SK-N-SH (cell line): ENCODE results near the gene KIF20B. TPM values are rescaled to one million over a fixed set of nuclear protein-coding genes. Genes with fewer than 3 reads are reported as not detected.

ENCODE experiments used
- CTCF ChIA-PET: fragments of 300-600, 350-600 bp; formaldehyde crosslinking; extraction: SDS; loops from one replicate; lab custom pipeline; 2021; lab: Yijun Ruan, JAX
- POLR2A ChIA-PET: fragments of 350-600 bp; sonication (Branson Sonifier 250); formaldehyde crosslinking; extraction: SDS; loops from one replicate; lab custom pipeline; 2020; ENCODE audit warnings: antibody characterized with exemption, inconsistent platforms; lab: Yijun Ruan, JAX
- DNase-seq: peaks from one replicate; pipeline ENCODE4 v3.0.0; 2012
- H2AFZ ChIP-seq: fragments of 200-600 bp; sonication (generic); 2 replicates; pipeline ENCODE4 v1.8.1; 2016; ENCODE audit warnings: antibody characterized with exemption, mild to moderate bottlenecking, low read depth
- H3F3A ChIP-seq: fragments of 200-600 bp; sonication (generic); replicated peaks from 2 replicates; pipeline ENCODE3; 2016; ENCODE audit warnings: antibody characterized with exemption, mild to moderate bottlenecking; ENCODE audit not compliant: insufficient read depth
- H3K27ac ChIP-seq, 2 experiments: fragments of 200-500 bp in 1 of 2; fragments of 200-600 bp in 1 of 2; sonication (Bioruptor generic) in 1 of 2; sonication (generic), shearing (Covaris generic) in 1 of 2; 2 replicates each; pipeline versions ENCODE4 v1.5.1 to v1.6.1; 2014 to 2016; ENCODE audit warnings: low read depth in 2 of 2, inconsistent platforms in 1 of 2, low read length in 1 of 2, mild to moderate bottlenecking in 1 of 2, mixed read lengths in 1 of 2
- H3K27me3 ChIP-seq: fragments of 200-600 bp; sonication (generic), shearing (Covaris generic); 2 replicates; pipeline ENCODE4 v1.6.1; 2016; ENCODE audit warnings: mixed run types; ENCODE audit not compliant: insufficient read depth
- H3K36me3 ChIP-seq, 2 experiments: fragments of 200-500 bp in 1 of 2; fragments of 200-600 bp in 1 of 2; sonication (Bioruptor generic) in 1 of 2; sonication (generic) in 1 of 2; replicated peaks in 1 of 2; 2 replicates each; pipeline versions ENCODE3 to v1.5.1; 2014 to 2016; ENCODE audit warnings: low read length in 1 of 2, mild to moderate bottlenecking in 1 of 2; ENCODE audit not compliant: insufficient read depth in 2 of 2, control insufficient read depth in 1 of 2
- H3K4me1 ChIP-seq, 2 experiments: fragments of 200-500 bp in 1 of 2; fragments of 200-600 bp in 1 of 2; sonication (Bioruptor generic) in 1 of 2; sonication (generic), shearing (Covaris generic) in 1 of 2; 2 replicates each; pipeline versions ENCODE4 v1.5.1 to v1.6.1; 2014 to 2016; ENCODE audit warnings: low read depth in 1 of 2, low read length in 1 of 2, mixed run types in 1 of 2; ENCODE audit not compliant: insufficient read depth in 2 of 2, control insufficient read depth in 1 of 2
- H3K4me2 ChIP-seq: fragments of 200-600 bp; sonication (generic), shearing (Covaris generic); 2 replicates; pipeline ENCODE4 v1.6.1; 2017; ENCODE audit warnings: mixed run types
- H3K4me3 ChIP-seq, 2 experiments: fragments of 200-500 bp in 1 of 2; fragments of 200-600 bp in 1 of 2; sonication (Bioruptor generic) in 1 of 2; sonication (generic), shearing (Covaris generic) in 1 of 2; 2 replicates each; pipeline versions ENCODE4 v1.5.1 to v1.8.1; 2014 to 2016; ENCODE audit warnings: low read depth in 2 of 2, inconsistent platforms in 1 of 2, low read length in 1 of 2, mild to moderate bottlenecking in 1 of 2, mixed read lengths in 1 of 2, moderate library complexity in 1 of 2
- H3K79me2 ChIP-seq: fragments of 200-600 bp; sonication (generic); 2 replicates; pipeline ENCODE4 v1.8.1; 2017; ENCODE audit warnings: mild to moderate bottlenecking; ENCODE audit not compliant: insufficient read depth
- H3K9ac ChIP-seq: fragments of 200-600 bp; sonication (generic); 2 replicates; pipeline ENCODE4 v1.6.1; 2017; ENCODE audit warnings: mixed run types
- H3K9me2 ChIP-seq: fragments of 200-600 bp; sonication (generic); 2 replicates; pipeline ENCODE4 v1.6.1; 2017; ENCODE audit warnings: mixed run types
- H3K9me3 ChIP-seq: fragments of 200-600 bp; sonication (generic); 2 replicates; pipeline ENCODE4 v1.6.1; 2017; ENCODE audit warnings: mixed run types, mild to moderate bottlenecking, moderate library complexity
- H4K20me1 ChIP-seq: fragments of 200-600 bp; sonication (generic); 2 replicates; pipeline ENCODE4 v1.6.1; 2017; ENCODE audit warnings: mild to moderate bottlenecking, mixed run types; ENCODE audit not compliant: insufficient read depth
- CTCF ChIP-seq: fragments of 200-600 bp; sonication (generic); IDR thresholded peaks from 2 replicates; pipeline ENCODE4 v1.6.1; 2017; ENCODE audit warnings: antibody characterized with exemption, mild to moderate bottlenecking, moderate library complexity
- EP300 ChIP-seq, 2 experiments: IDR thresholded peaks; 2 replicates each; pipeline versions ENCODE4 v1.4.0 to v1.6.1; 2012; ENCODE audit warnings: borderline replicate concordance in 1 of 2, low read depth in 1 of 2, low read length in 1 of 2
- GATA2 ChIP-seq: sonication (generic); formaldehyde crosslinking; IDR thresholded peaks from 2 replicates; pipeline ENCODE4 v1.5.0; 2020; ENCODE audit warnings: mild to moderate bottlenecking, missing genetic modification reagents
- MAX ChIP-seq: IDR thresholded peaks from 2 replicates; pipeline ENCODE4 v1.4.0; 2012; ENCODE audit warnings: low read depth
- NRF1 ChIP-seq: IDR thresholded peaks from 2 replicates; pipeline ENCODE4 v1.6.1; 2012; ENCODE audit warnings: low read depth, mild to moderate bottlenecking, low read length
- POLR2AphosphoS5 ChIP-seq: IDR thresholded peaks from 2 replicates; pipeline ENCODE4 v1.6.1; 2012; ENCODE audit warnings: low read depth, low read length
- RAD21 ChIP-seq: IDR thresholded peaks from 2 replicates; pipeline ENCODE4 v1.6.1; 2012; ENCODE audit warnings: mild to moderate bottlenecking, low read length
- RXRA ChIP-seq: IDR thresholded peaks from 2 replicates; pipeline ENCODE4 v1.4.0; 2012; ENCODE audit warnings: low read depth, mild to moderate bottlenecking, borderline replicate concordance
- TCF12 ChIP-seq: IDR thresholded peaks from 2 replicates; pipeline ENCODE4 v1.4.0; 2012
- TEAD4 ChIP-seq: IDR thresholded peaks from 2 replicates; pipeline ENCODE4 v1.4.0; 2012; ENCODE audit warnings: mild to moderate bottlenecking, borderline replicate concordance; ENCODE audit not compliant: insufficient read depth
- WGBS: methylation state at CpG from one replicate; pipeline ENCODE4 v1.1.6; 2017; ENCODE audit warnings: low lambda C conversion rate; 5-methylcytosine and 5-hydroxymethylcytosine counted together
- polyA plus RNA-seq, 3 experiments: library from polyadenylated mRNA; depleted of rRNA; stranded (reverse); fragments of >200 nt; gene quantifications; 2 replicates each; pipeline ENCODE4 v1.2.3, GENCODE V29; 2012
- TF ChIP-seq, protein P1 (sequence below): IDR thresholded peaks from 2 replicates; pipeline ENCODE4 v1.6.1; 2012; ENCODE audit warnings: mild to moderate bottlenecking, low read depth, low read length, moderate library complexity
- TF ChIP-seq, protein P2 (sequence below): fragments of 150-350 bp; IDR thresholded peaks from 2 replicates; pipeline ENCODE4 v1.6.1; 2017; ENCODE audit warnings: antibody characterized with exemption, low read length, low read depth, borderline replicate concordance

KIF20B gene
- polyA plus RNA-seq, 1 of the 3 experiments (the other 2 are of a cell fraction): 1.5 TPM

GRCh38 chr10:89706011-89706410 lies 4.6 kb downstream of the KIF20B start:
- H3K36me3 ChIP-seq: peaks cover 2 to 10% of the 10 kb centered on the region in 2 experiments
- H3K27ac ChIP-seq: peak overlapping the region; percentile 43 to 44; a peak in 2 of 4 replicates
- H3F3A ChIP-seq: peaks cover 12% of the 10 kb centered on the region
- no peak for DNase-seq
- ChIA-PET POLR2A (no interaction called here), CTCF (interaction anchor here (0.8 kb wide), 1 partner anchor 10 kb away, joined by 3 read pairs; no protein-coding TSS in a partner anchor)
- H3K9ac ChIP-seq: peak overlapping the region; percentile 15; the same call in 1 of the 2 replicates
- no peaks in the 10 kb centered on the region for H3K9me3 ChIP-seq
- no peaks in the 10 kb centered on the region for H3K27me3 ChIP-seq
- H4K20me1 ChIP-seq: 0 out of 2 replicates have a peak, but pooled peaks cover 4% of the 10 kb centered on the region
- H3K9me2 ChIP-seq: no peaks in the 10 kb centered on the region
- peak overlapping the region; percentile 80 for H2AFZ ChIP-seq
- TF ChIP-seq, protein P1, sequence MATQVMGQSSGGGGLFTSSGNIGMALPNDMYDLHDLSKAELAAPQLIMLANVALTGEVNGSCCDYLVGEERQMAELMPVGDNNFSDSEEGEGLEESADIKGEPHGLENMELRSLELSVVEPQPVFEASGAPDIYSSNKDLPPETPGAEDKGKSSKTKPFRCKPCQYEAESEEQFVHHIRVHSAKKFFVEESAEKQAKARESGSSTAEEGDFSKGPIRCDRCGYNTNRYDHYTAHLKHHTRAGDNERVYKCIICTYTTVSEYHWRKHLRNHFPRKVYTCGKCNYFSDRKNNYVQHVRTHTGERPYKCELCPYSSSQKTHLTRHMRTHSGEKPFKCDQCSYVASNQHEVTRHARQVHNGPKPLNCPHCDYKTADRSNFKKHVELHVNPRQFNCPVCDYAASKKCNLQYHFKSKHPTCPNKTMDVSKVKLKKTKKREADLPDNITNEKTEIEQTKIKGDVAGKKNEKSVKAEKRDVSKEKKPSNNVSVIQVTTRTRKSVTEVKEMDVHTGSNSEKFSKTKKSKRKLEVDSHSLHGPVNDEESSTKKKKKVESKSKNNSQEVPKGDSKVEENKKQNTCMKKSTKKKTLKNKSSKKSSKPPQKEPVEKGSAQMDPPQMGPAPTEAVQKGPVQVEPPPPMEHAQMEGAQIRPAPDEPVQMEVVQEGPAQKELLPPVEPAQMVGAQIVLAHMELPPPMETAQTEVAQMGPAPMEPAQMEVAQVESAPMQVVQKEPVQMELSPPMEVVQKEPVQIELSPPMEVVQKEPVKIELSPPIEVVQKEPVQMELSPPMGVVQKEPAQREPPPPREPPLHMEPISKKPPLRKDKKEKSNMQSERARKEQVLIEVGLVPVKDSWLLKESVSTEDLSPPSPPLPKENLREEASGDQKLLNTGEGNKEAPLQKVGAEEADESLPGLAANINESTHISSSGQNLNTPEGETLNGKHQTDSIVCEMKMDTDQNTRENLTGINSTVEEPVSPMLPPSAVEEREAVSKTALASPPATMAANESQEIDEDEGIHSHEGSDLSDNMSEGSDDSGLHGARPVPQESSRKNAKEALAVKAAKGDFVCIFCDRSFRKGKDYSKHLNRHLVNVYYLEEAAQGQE: no peak
- TF ChIP-seq TEAD4: no peak
- no peak for TF ChIP-seq TCF12
- no peak for TF ChIP-seq POLR2AphosphoS5
- TF ChIP-seq GATA2 (CRISPR knock-in tag): no peak
- TF ChIP-seq CTCF: no peak
- TF ChIP-seq MAX: no peak
- TF ChIP-seq RAD21: no peak
- no peak for TF ChIP-seq RXRA
- peaks cover 93% of the 10 kb centered on the region for H3K79me2 ChIP-seq
- H3K4me2 ChIP-seq: peak overlapping the region; percentile 46
- peaks cover 8 to 21% of the 10 kb centered on the region in 2 experiments; a peak in 3 of 4 replicates for H3K4me1 ChIP-seq
- 0 out of 4 replicates have a peak overlapping the region, but pooled peaks of 1 of the 2 experiments have one; percentile 21 for H3K4me3 ChIP-seq

GRCh38 chr10:89707372-89707771 lies 6.0 kb downstream of the KIF20B start:
- no peak for TF ChIP-seq EP300 (IDR thresholded peaks at IDR 0.05; ENCODE audit: borderline replicate concordance in 1 of 2, low read depth in 1 of 2, low read length in 1 of 2)
- no peak for TF ChIP-seq NRF1
- TF ChIP-seq POLR2AphosphoS5: no peak
- TF ChIP-seq, protein P2, sequence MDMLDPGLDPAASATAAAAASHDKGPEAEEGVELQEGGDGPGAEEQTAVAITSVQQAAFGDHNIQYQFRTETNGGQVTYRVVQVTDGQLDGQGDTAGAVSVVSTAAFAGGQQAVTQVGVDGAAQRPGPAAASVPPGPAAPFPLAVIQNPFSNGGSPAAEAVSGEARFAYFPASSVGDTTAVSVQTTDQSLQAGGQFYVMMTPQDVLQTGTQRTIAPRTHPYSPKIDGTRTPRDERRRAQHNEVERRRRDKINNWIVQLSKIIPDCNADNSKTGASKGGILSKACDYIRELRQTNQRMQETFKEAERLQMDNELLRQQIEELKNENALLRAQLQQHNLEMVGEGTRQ: no peak
- TF ChIP-seq, all 33 proteins: peak for 0
- Histone ChIP-seq H3K4me3 (no peak overlapping the region), H3F3A (peaks cover 10% of the 10 kb centered on the region), H3K79me2 (peaks cover 97% of the 10 kb centered on the region), H3K4me1 (peaks cover 5 to 24% of the 10 kb centered on the region in 2 experiments; a peak in 3 of 4 replicates), H3K9ac (no peak overlapping the region), H2AFZ (peak overlapping the region; percentile 80), H4K20me1 (0 out of 2 replicates have a peak, but pooled peaks cover 4% of the 10 kb centered on the region), H3K27ac (peak overlapping the region in 1 of 2 experiments; percentile 5; a peak in 2 of 4 replicates), H3K27me3 (no peaks in the 10 kb centered on the region), H3K9me3 (no peaks in the 10 kb centered on the region), H3K4me2 (no peak overlapping the region), H3K9me2 (no peaks in the 10 kb centered on the region), H3K36me3 (peaks cover 2 to 15% of the 10 kb centered on the region in 2 experiments)
- ChIA-PET CTCF (interaction anchor here (0.7 kb wide), 1 partner anchor 10 kb away, joined by 3 read pairs; no protein-coding TSS in a partner anchor), POLR2A (no interaction called here)
- 92% methylated on average over 1 of the region's 1 CpG for WGBS
- no peak for DNase-seq
